ENCODE results near the gene RNF223.
"Not testable (repeated sequence)": the region's sequence is repeated elsewhere in the genome, so short reads cannot be mapped to it uniquely, and the experiment has no call there.

Gene RNF223

GRCh38 chr1:1074631-1075147, 583 bp upstream of the RNF223 start:
- DNase-seq (ENCODE audit: extremely low read depth in 1 of 2, low read depth in 1 of 2): no peak

GRCh38 chr1:1072849-1073742, 1.0 kb downstream of the RNF223 start:
- DNase-seq (ENCODE audit: extremely low read depth in 1 of 2, low read depth in 1 of 2): no peak

GRCh38 chr1:1072299-1072848, 1.7 kb downstream of the RNF223 start:
- DNase-seq (ENCODE audit: extremely low read depth in 1 of 2, low read depth in 1 of 2): no peak

- DNase-seq (ENCODE audit: extremely low read depth in 1 of 2, low read depth in 1 of 2): no peak
Measured at GRCh38 chr1:1071486-1072298, 2.4 kb downstream of the RNF223 start.

- no peak for DNase-seq (ENCODE audit: extremely low read depth in 1 of 2, low read depth in 1 of 2)
Measured at GRCh38 chr1:1069711-1070676, 4.1 kb downstream of the RNF223 start.

GRCh38 chr1:1069056-1069710, 4.9 kb downstream of the RNF223 start:
- peak; percentile 65 to 76 for DNase-seq (ENCODE audit: extremely low read depth in 1 of 2, low read depth in 1 of 2)

GRCh38 chr1:1068517-1069055, 5.5 kb downstream of the RNF223 start:
- no peak for DNase-seq (ENCODE audit: extremely low read depth in 1 of 2, low read depth in 1 of 2)

- DNase-seq (ENCODE audit: extremely low read depth in 1 of 2, low read depth in 1 of 2): no peak
Measured at GRCh38 chr1:1067860-1068516, 6.1 kb downstream of the RNF223 start.

GRCh38 chr1:1067284-1067859, 6.7 kb downstream of the RNF223 start:
- DNase-seq (ENCODE audit: extremely low read depth in 1 of 2, low read depth in 1 of 2): no peak

- no peak for DNase-seq (ENCODE audit: extremely low read depth in 1 of 2, low read depth in 1 of 2)
Measured at GRCh38 chr1:1066403-1067283, 7.5 kb downstream of the RNF223 start.

GRCh38 chr1:1065940-1066304, 8.2 kb downstream of the RNF223 start:
- DNase-seq (ENCODE audit: extremely low read depth in 1 of 2, low read depth in 1 of 2): not testable (repeated sequence)

GRCh38 chr1:1065265-1065939, 8.7 kb downstream of the RNF223 start:
- DNase-seq (ENCODE audit: extremely low read depth in 1 of 2, low read depth in 1 of 2): no peak

- peak; percentile 94 for DNase-seq (ENCODE audit: extremely low read depth in 1 of 2, low read depth in 1 of 2)
Measured at GRCh38 chr1:1063945-1064831, 9.9 kb downstream of the RNF223 start.

- DNase-seq (ENCODE audit: extremely low read depth in 1 of 2, low read depth in 1 of 2): no peak
Measured at GRCh38 chr1:1063261-1063944, 10.7 kb downstream of the RNF223 start.

GRCh38 chr1:1062348-1063163, 11.6 kb downstream of the RNF223 start:
- no peak for DNase-seq (ENCODE audit: extremely low read depth in 1 of 2, low read depth in 1 of 2)

Data from stimulated activated CD8-positive, alpha-beta memory T cell treated with anti-CD3 and anti-CD28 coated beads, Interleukin-7, amount 100 ng/mL, for 48 hours (primary cell).